Tibial artery (tissue), 4 donors: ENCODE measurements around the gene HMGB4.
A peak's percentile ranks its signal among the peaks of the same experiment; 100 is the strongest.

Experiments
- DNase-seq, 2 donors: peaks; one replicate each; pipeline ENCODE4 v3.0.0-alpha.2; 2019
- H3K27ac ChIP-seq, 2 donors: fragments of 200-600 bp; sonication (generic) in 1 of 2; 1 replicate in 1 of 2; 2 replicates in 1 of 2; pipeline ENCODE4 v1.5.1; 2018 to 2019; ENCODE audit warnings: mild to moderate bottlenecking in 1 of 2
- H3K27me3 ChIP-seq, 2 donors: fragments of 200-600 bp; sonication (generic) in 1 of 2; one replicate each; pipeline versions ENCODE4 v1.5.1 to v1.6.0; 2016 to 2019
- H3K36me3 ChIP-seq, 3 donors: fragments of 200-600 bp; sonication (generic) in 2 of 3; one replicate each; pipeline ENCODE4 v1.5.1; 2016 to 2019; ENCODE audit warnings: mild to moderate bottlenecking in 2 of 3
- H3K4me1 ChIP-seq, 4 donors: fragments of 200-600 bp; sonication (generic) in 2 of 4; 1 replicate in 3 of 4; 2 replicates in 1 of 4; pipeline ENCODE4 v1.5.1; 2016 to 2019
- H3K4me3 ChIP-seq, 2 donors: fragments of 200-600 bp; sonication (generic) in 1 of 2; 1 replicate in 1 of 2; 2 replicates in 1 of 2; pipeline ENCODE4 v1.5.1; 2018 to 2019; ENCODE audit warnings: mild to moderate bottlenecking in 2 of 2
- H3K9me3 ChIP-seq, 3 donors: fragments of 200-600 bp; sonication (generic) in 1 of 3; one replicate each; pipeline ENCODE4 v1.5.1; 2016 to 2019
- intact Hi-C: fragments of 100-400 bp; cut with DNase I; formaldehyde crosslinking; loops from one replicate; pipeline ENCODE4 v1.15.0; 2023; ENCODE audit warnings: low total_unique reads
- TF ChIP-seq, protein P1 (sequence below), 2 experiments: fragments of 200-600 bp in 1 of 2; fragments of 450-650 bp in 1 of 2; IDR thresholded peaks; one replicate each; pipeline ENCODE4 v1.5.1; 2017 to 2019; ENCODE audit warnings: antibody characterized with exemption in 2 of 2, mild to moderate bottlenecking in 1 of 2, moderate library complexity in 1 of 2

HMGB4 gene

GRCh38 chr1:33895396-33895795 is 31.5 kb downstream of the HMGB4 start:
- TF ChIP-seq, protein P1, sequence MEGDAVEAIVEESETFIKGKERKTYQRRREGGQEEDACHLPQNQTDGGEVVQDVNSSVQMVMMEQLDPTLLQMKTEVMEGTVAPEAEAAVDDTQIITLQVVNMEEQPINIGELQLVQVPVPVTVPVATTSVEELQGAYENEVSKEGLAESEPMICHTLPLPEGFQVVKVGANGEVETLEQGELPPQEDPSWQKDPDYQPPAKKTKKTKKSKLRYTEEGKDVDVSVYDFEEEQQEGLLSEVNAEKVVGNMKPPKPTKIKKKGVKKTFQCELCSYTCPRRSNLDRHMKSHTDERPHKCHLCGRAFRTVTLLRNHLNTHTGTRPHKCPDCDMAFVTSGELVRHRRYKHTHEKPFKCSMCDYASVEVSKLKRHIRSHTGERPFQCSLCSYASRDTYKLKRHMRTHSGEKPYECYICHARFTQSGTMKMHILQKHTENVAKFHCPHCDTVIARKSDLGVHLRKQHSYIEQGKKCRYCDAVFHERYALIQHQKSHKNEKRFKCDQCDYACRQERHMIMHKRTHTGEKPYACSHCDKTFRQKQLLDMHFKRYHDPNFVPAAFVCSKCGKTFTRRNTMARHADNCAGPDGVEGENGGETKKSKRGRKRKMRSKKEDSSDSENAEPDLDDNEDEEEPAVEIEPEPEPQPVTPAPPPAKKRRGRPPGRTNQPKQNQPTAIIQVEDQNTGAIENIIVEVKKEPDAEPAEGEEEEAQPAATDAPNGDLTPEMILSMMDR (IDR thresholded peaks at IDR 0.05), result no peak
- Histone ChIP-seq H3K9me3 (no peaks in the 10 kb centered on the region), H3K27ac (no peak overlapping the region), H3K4me3 (no peak overlapping the region), H3K36me3 (no peaks in the 10 kb centered on the region), H3K27me3 (no peaks in the 10 kb centered on the region), H3K4me1 (peaks cover 0 to 32% (median 19%) of the 10 kb centered on the region in 4 donors)
- intact Hi-C loops, result no loop called here
- no peak for DNase-seq

GRCh38 chr1:33895976-33896375 is 32.1 kb downstream of the HMGB4 start:
- H3K9me3 ChIP-seq, result no peaks in the 10 kb centered on the region
- intact Hi-C loops, result no loop called here

GRCh38 chr1:33897092-33897725 is 33.3 kb downstream of the HMGB4 start:
- intact Hi-C loops, result no loop called here
- peak in 1 of 2 donors; percentile 31 for DNase-seq

More at GRCh38 chr1:33895976-33896375, 32.1 kb downstream of the HMGB4 start:
- no peak for DNase-seq
- TF ChIP-seq, protein P1 (IDR thresholded peaks at IDR 0.05), result no peak
- H3K4me1 ChIP-seq, result peaks cover 0 to 32% (median 19%) of the 10 kb centered on the region in 4 donors
- no peak overlapping the region for H3K27ac ChIP-seq
- H3K4me3 ChIP-seq, result no peak overlapping the region
- no peaks in the 10 kb centered on the region for H3K36me3 ChIP-seq
- no peaks in the 10 kb centered on the region for H3K27me3 ChIP-seq

GRCh38 chr1:33898406-33898805 is 34.5 kb downstream of the HMGB4 start:
- Histone ChIP-seq H3K9me3 (no peaks in the 10 kb centered on the region), H3K27ac (no peak overlapping the region), H3K36me3 (no peaks in the 10 kb centered on the region), H3K4me3 (no peak overlapping the region), H3K4me1 (peaks cover 0 to 33% (median 22%) of the 10 kb centered on the region in 4 donors), H3K27me3 (no peaks in the 10 kb centered on the region)
- TF ChIP-seq, protein P1 (IDR thresholded peaks at IDR 0.05), result no peak
- intact Hi-C loops, result no loop called here
- no peak for DNase-seq

More at GRCh38 chr1:33897092-33897725, 33.3 kb downstream of the HMGB4 start:
- Histone ChIP-seq H3K36me3 (no peaks in the 10 kb centered on the region), H3K4me1 (peaks cover 0 to 32% (median 20%) of the 10 kb centered on the region in 4 donors), H3K4me3 (no peak overlapping the region), H3K9me3 (no peaks in the 10 kb centered on the region), H3K27ac (no peak overlapping the region), H3K27me3 (no peaks in the 10 kb centered on the region)
- TF ChIP-seq, protein P1 (IDR thresholded peaks at IDR 0.05), result no peak

- H3K36me3 ChIP-seq, result no peaks in the 10 kb centered on the region
- H3K9me3 ChIP-seq, result no peaks in the 10 kb centered on the region
- no peak overlapping the region for H3K27ac ChIP-seq
- DNase-seq, result no peak
- TF ChIP-seq, protein P1 (IDR thresholded peaks at IDR 0.05), result no peak
- H3K27me3 ChIP-seq, result no peaks in the 10 kb centered on the region
- no peak overlapping the region for H3K4me3 ChIP-seq
- peaks cover 0 to 29% (median 19%) of the 10 kb centered on the region in 4 donors for H3K4me1 ChIP-seq
- intact Hi-C loops, result no loop called here
Measured at GRCh38 chr1:33898881-33899280, 35.0 kb downstream of the HMGB4 start.
